H7 (cell line): ENCODE results near the gene CEBPA. TPM values are rescaled to one million over a fixed set of nuclear protein-coding genes. Genes with fewer than 3 reads are reported as not detected.
A peak's percentile ranks its signal among the peaks of the same experiment; 100 is the strongest.

Source experiments
- DNase-seq: peaks from one replicate; pipeline ENCODE4 v3.0.0; 2012
- H3K27me3 ChIP-seq: 2 replicates; pipeline ENCODE4 v1.6.0; 2011; ENCODE audit warnings: mild to moderate bottlenecking, low read length; ENCODE audit not compliant: control insufficient read depth, insufficient read depth
- H3K36me3 ChIP-seq: replicated peaks from 2 replicates; pipeline ENCODE4 v1.5.1; 2011; ENCODE audit warnings: low read length; ENCODE audit not compliant: control insufficient read depth, insufficient read depth
- H3K4me3 ChIP-seq: 2 replicates; pipeline ENCODE4 v1.5.1; 2011; ENCODE audit warnings: low read depth, mild to moderate bottlenecking, control low read depth, low read length, moderate library complexity; ENCODE audit not compliant: insufficient read depth
- total RNA-seq: library from RNA; depleted of rRNA; stranded (reverse); fragments of >200 nt; shearing (Covaris generic); gene quantifications from 2 replicates; pipeline ENCODE4 v1.2.3, GENCODE V29; 2014

CEBPA gene
- total RNA-seq, 1 experiment from 2014 or later = 3.2 TPM

GRCh38 chr19:33279430-33280350 lies 22.6 kb downstream of the CEBPA start:
- DNase-seq = no peak
- Histone ChIP-seq H3K36me3 (no peaks in the 10 kb centered on the region), H3K27me3 (no peaks in the 10 kb centered on the region), H3K4me3 (no peak overlapping the region)

- no peak overlapping the region for H3K4me3 ChIP-seq
- H3K27me3 ChIP-seq = no peaks in the 10 kb centered on the region
- DNase-seq = no peak
- H3K36me3 ChIP-seq = no peaks in the 10 kb centered on the region
Observed at GRCh38 chr19:33278403-33279269, 23.7 kb downstream of the CEBPA start.

GRCh38 chr19:33278023-33278402 lies 24.3 kb downstream of the CEBPA start:
- Histone ChIP-seq H3K27me3 (no peaks in the 10 kb centered on the region), H3K4me3 (no peak overlapping the region), H3K36me3 (no peaks in the 10 kb centered on the region)
- DNase-seq = no peak

- no peak for DNase-seq
- no peaks in the 10 kb centered on the region for H3K36me3 ChIP-seq
- H3K27me3 ChIP-seq = no peaks in the 10 kb centered on the region
- no peak overlapping the region for H3K4me3 ChIP-seq
Observed at GRCh38 chr19:33277434-33277833, 24.9 kb downstream of the CEBPA start.

GRCh38 chr19:33275933-33276619 lies 26.3 kb downstream of the CEBPA start:
- no peaks in the 10 kb centered on the region for H3K27me3 ChIP-seq
- no peak for DNase-seq
- H3K36me3 ChIP-seq = no peaks in the 10 kb centered on the region
- H3K4me3 ChIP-seq = no peak overlapping the region

GRCh38 chr19:33275559-33275932 lies 26.8 kb downstream of the CEBPA start:
- DNase-seq = no peak
- no peak overlapping the region for H3K4me3 ChIP-seq
- H3K27me3 ChIP-seq = no peaks in the 10 kb centered on the region
- no peaks in the 10 kb centered on the region for H3K36me3 ChIP-seq

GRCh38 chr19:33274663-33275558 lies 27.4 kb downstream of the CEBPA start:
- H3K36me3 ChIP-seq = no peaks in the 10 kb centered on the region
- DNase-seq = peak; percentile 78
- H3K4me3 ChIP-seq = no peak overlapping the region
- no peaks in the 10 kb centered on the region for H3K27me3 ChIP-seq

GRCh38 chr19:33273881-33274662 lies 28.3 kb downstream of the CEBPA start:
- DNase-seq = no peak
- H3K4me3 ChIP-seq = no peak overlapping the region
- no peaks in the 10 kb centered on the region for H3K27me3 ChIP-seq
- H3K36me3 ChIP-seq = no peaks in the 10 kb centered on the region

- H3K27me3 ChIP-seq = no peaks in the 10 kb centered on the region
- peak; percentile 70 for DNase-seq
- no peak overlapping the region for H3K4me3 ChIP-seq
- H3K36me3 ChIP-seq = no peaks in the 10 kb centered on the region
Observed at GRCh38 chr19:33273065-33273736, 29.1 kb downstream of the CEBPA start.

- no peak for DNase-seq
- Histone ChIP-seq H3K4me3 (no peak overlapping the region), H3K36me3 (no peaks in the 10 kb centered on the region), H3K27me3 (no peaks in the 10 kb centered on the region)
Observed at GRCh38 chr19:33271246-33272021, 30.9 kb downstream of the CEBPA start.

- DNase-seq = no peak
- no peaks in the 10 kb centered on the region for H3K27me3 ChIP-seq
- H3K4me3 ChIP-seq = no peak overlapping the region
Observed at GRCh38 chr19:33270769-33271168, 31.6 kb downstream of the CEBPA start.

GRCh38 chr19:33269016-33269415 lies 33.3 kb downstream of the CEBPA start:
- H3K36me3 ChIP-seq = no peaks in the 10 kb centered on the region
- no peak overlapping the region for H3K4me3 ChIP-seq
- no peaks in the 10 kb centered on the region for H3K27me3 ChIP-seq
- DNase-seq = no peak

More at GRCh38 chr19:33270769-33271168, 31.6 kb downstream of the CEBPA start:
- no peaks in the 10 kb centered on the region for H3K36me3 ChIP-seq
